K562 (cell line): Measurements from ENCODE around the gene MSH4.

Source experiments
- ZFP36 ChIP-seq: fragments of 150-350 bp; IDR thresholded peaks from 2 replicates; pipeline ENCODE4 v1.6.1; 2018; ENCODE audit warnings: low read length, low read depth; ENCODE audit not compliant: partially characterized antibody
- ZNF311 ChIP-seq: fragments of 250-450 bp; sonication (Bioruptor Pico); IDR thresholded peaks from 2 replicates; pipeline ENCODE4 v1.4.0; 2020; ENCODE audit warnings: mild to moderate bottlenecking, moderate library complexity

DNA sequence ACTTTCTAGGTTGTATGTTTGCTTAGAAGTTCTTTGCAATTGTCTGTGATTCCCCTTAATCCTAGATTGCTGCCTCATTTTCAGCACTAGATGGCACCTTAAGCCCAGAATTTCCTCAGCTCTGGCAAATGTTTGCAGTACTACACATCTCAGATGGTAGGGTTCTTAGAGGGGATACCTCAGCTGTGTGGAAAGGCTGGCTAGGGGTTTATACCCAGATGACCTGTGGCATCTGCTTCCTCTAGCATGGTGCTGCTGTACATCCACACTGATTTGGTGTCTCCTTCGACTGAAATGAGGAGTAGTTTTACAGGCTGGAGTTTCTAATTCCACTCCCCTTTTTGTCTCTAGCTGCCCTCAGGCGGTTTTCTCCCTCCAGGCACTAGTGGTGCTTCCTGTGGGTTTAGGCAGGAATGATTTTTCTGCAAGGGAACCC lies 112.1 kb downstream of the MSH4 start:
- no peak for TF ChIP-seq ZFP36
- TF ChIP-seq ZNF311, result no peak
